ENCODE results near the gene GALNTL6.

The GALNTL6 gene

GRCh38 chr4:172256820-172257219 lies 443.6 kb downstream of the GALNTL6 start:
- Histone ChIP-seq H2AFZ (ENCODE audit: low read length) (no peak overlapping the region), H3K9me3 (ENCODE audit: insufficient read depth, low read depth, low read length) (no peaks in the 10 kb centered on the region), H3K4me3 (ENCODE audit: low read length, poor library complexity, severe bottlenecking) (no peak overlapping the region), H4K20me1 (ENCODE audit: insufficient read depth, low read length, poor library complexity, severe bottlenecking) (no peaks in the 10 kb centered on the region), H3K9me2 (replicated peaks; ENCODE audit: low read depth, low read length) (no peaks in the 10 kb centered on the region), H3K79me2 (ENCODE audit: insufficient read depth, low read length) (no peaks in the 10 kb centered on the region), H3K4me2 (ENCODE audit: low read depth, low read length, poor library complexity, severe bottlenecking) (no peak overlapping the region), H3K9ac (ENCODE audit: low read depth, low read length, poor library complexity, severe bottlenecking) (no peak overlapping the region), H3K4me1 (ENCODE audit: insufficient read depth, low read length, poor library complexity, severe bottlenecking) (no peaks in the 10 kb centered on the region), H3K36me3 (ENCODE audit: insufficient read depth, low read length) (no peaks in the 10 kb centered on the region), H3F3A (ENCODE audit: low read depth) (no peaks in the 10 kb centered on the region), H3K27me3 (ENCODE audit: insufficient read depth, low read length, poor library complexity, severe bottlenecking) (no peaks in the 10 kb centered on the region)
- TF ChIP-seq CTCF (conservative IDR thresholded peaks at IDR 0.05; ENCODE audit: low read length) (no peak), EZH2phosphoT487 (IDR thresholded peaks at IDR 0.05; ENCODE audit: borderline replicate concordance) (no peak)

- Histone ChIP-seq H3K9me2 (replicated peaks; ENCODE audit: low read depth, low read length) (0 out of 2 replicates have a peak, but pooled peaks cover 5% of the 10 kb centered on the region), H3F3A (ENCODE audit: low read depth) (no peaks in the 10 kb centered on the region), H3K36me3 (ENCODE audit: insufficient read depth, low read length) (no peaks in the 10 kb centered on the region), H4K20me1 (ENCODE audit: insufficient read depth, low read length, poor library complexity, severe bottlenecking) (no peaks in the 10 kb centered on the region), H2AFZ (ENCODE audit: low read length) (no peak overlapping the region), H3K4me1 (ENCODE audit: insufficient read depth, low read length, poor library complexity, severe bottlenecking) (no peaks in the 10 kb centered on the region), H3K27me3 (ENCODE audit: insufficient read depth, low read length, poor library complexity, severe bottlenecking) (no peaks in the 10 kb centered on the region), H3K4me3 (ENCODE audit: low read length, poor library complexity, severe bottlenecking) (no peak overlapping the region), H3K4me2 (ENCODE audit: low read depth, low read length, poor library complexity, severe bottlenecking) (no peak overlapping the region), H3K9me3 (ENCODE audit: insufficient read depth, low read depth, low read length) (no peaks in the 10 kb centered on the region), H3K79me2 (ENCODE audit: insufficient read depth, low read length) (no peaks in the 10 kb centered on the region), H3K9ac (ENCODE audit: low read depth, low read length, poor library complexity, severe bottlenecking) (no peak overlapping the region)
- TF ChIP-seq CTCF (conservative IDR thresholded peaks at IDR 0.05; ENCODE audit: low read length) (no peak), EZH2phosphoT487 (IDR thresholded peaks at IDR 0.05; ENCODE audit: borderline replicate concordance) (no peak)
These were observed 457.2 kb downstream of the GALNTL6 start for GRCh38 chr4:172270397-172270796.

GRCh38 chr4:172287117-172287516 lies 473.9 kb downstream of the GALNTL6 start:
- no peaks in the 10 kb centered on the region for H3K27me3 ChIP-seq (ENCODE audit: insufficient read depth, low read length, poor library complexity, severe bottlenecking)
- no peaks in the 10 kb centered on the region for H4K20me1 ChIP-seq (ENCODE audit: insufficient read depth, low read length, poor library complexity, severe bottlenecking)
- no peak overlapping the region for H3K4me2 ChIP-seq (ENCODE audit: low read depth, low read length, poor library complexity, severe bottlenecking)
- no peaks in the 10 kb centered on the region for H3F3A ChIP-seq (ENCODE audit: low read depth)
- H3K9ac ChIP-seq (ENCODE audit: low read depth, low read length, poor library complexity, severe bottlenecking), result no peak overlapping the region
- H3K4me1 ChIP-seq (ENCODE audit: insufficient read depth, low read length, poor library complexity, severe bottlenecking), result no peaks in the 10 kb centered on the region
- no peak overlapping the region for H2AFZ ChIP-seq (ENCODE audit: low read length)
- no peaks in the 10 kb centered on the region for H3K9me3 ChIP-seq (ENCODE audit: insufficient read depth, low read depth, low read length)
- no peaks in the 10 kb centered on the region for H3K79me2 ChIP-seq (ENCODE audit: insufficient read depth, low read length)
- no peaks in the 10 kb centered on the region for H3K9me2 ChIP-seq (replicated peaks; ENCODE audit: low read depth, low read length)
- H3K36me3 ChIP-seq (ENCODE audit: insufficient read depth, low read length), result no peaks in the 10 kb centered on the region
- no peak overlapping the region for H3K4me3 ChIP-seq (ENCODE audit: low read length, poor library complexity, severe bottlenecking)
- no peak for TF ChIP-seq CTCF (conservative IDR thresholded peaks at IDR 0.05; ENCODE audit: low read length)
- TF ChIP-seq EZH2phosphoT487 (IDR thresholded peaks at IDR 0.05; ENCODE audit: borderline replicate concordance), result no peak
